Glutamatergic neuron (in vitro differentiated cells): ENCODE data around the gene SNX14. TPM values are rescaled to one million over a fixed set of nuclear protein-coding genes. Genes with fewer than 3 reads are reported as not detected.
A peak's percentile ranks its signal among the peaks of the same experiment; 100 is the strongest.
"Not testable (repeated sequence)": the region's sequence is repeated elsewhere in the genome, so short reads cannot be mapped to it uniquely, and the experiment has no call there.

Experiments
- DNase-seq: peaks from one replicate; pipeline ENCODE4 v3.0.0; 2022
- H3K27ac Mint-ChIP-seq: one replicate; pipeline ENCODE4 v1.8.0; 2020; ENCODE audit warnings: mild to moderate bottlenecking, mixed read lengths, inconsistent platforms; ENCODE audit not compliant: unreplicated experiment
- H3K27me3 Mint-ChIP-seq: one replicate; pipeline ENCODE4 v1.8.0; 2020; ENCODE audit warnings: mild to moderate bottlenecking, moderate library complexity, mixed read lengths, inconsistent platforms; ENCODE audit not compliant: unreplicated experiment
- H3K36me3 Mint-ChIP-seq: one replicate; pipeline ENCODE4 v1.8.0; 2020; ENCODE audit warnings: mild to moderate bottlenecking, mixed read lengths, inconsistent platforms; ENCODE audit not compliant: unreplicated experiment
- H3K4me1 Mint-ChIP-seq: one replicate; pipeline ENCODE4 v1.8.0; 2020; ENCODE audit warnings: mild to moderate bottlenecking, low read depth, mixed read lengths, inconsistent platforms; ENCODE audit not compliant: unreplicated experiment
- H3K4me3 Mint-ChIP-seq: one replicate; pipeline ENCODE4 v1.8.0; 2020; ENCODE audit warnings: mild to moderate bottlenecking, mixed read lengths, inconsistent platforms; ENCODE audit not compliant: unreplicated experiment
- H3K9me3 Mint-ChIP-seq: one replicate; pipeline ENCODE4 v1.8.0; 2020; ENCODE audit warnings: mild to moderate bottlenecking, moderate library complexity, mixed read lengths, inconsistent platforms; ENCODE audit not compliant: unreplicated experiment
- total RNA-seq: library from RNA; stranded (reverse); fragmentation: NEBNext Ultra II Directional; extraction: Animal tissue kit (Norgen Biotek cat#: 25700); gene quantifications from one replicate; pipeline ENCODE4 v1.2.1, GENCODE V29; 2021; ENCODE audit not compliant: unreplicated experiment
- TF ChIP-seq, protein P1 (sequence below): fragments of 200-600 bp; sonication (generic); IDR thresholded peaks from one replicate; pipeline ENCODE4 v1.5.0; 2021; ENCODE audit not compliant: partially characterized antibody, unreplicated experiment

SNX14 gene
- total RNA-seq, 1 donor from 2014 or later = 73.6 TPM

DNA sequence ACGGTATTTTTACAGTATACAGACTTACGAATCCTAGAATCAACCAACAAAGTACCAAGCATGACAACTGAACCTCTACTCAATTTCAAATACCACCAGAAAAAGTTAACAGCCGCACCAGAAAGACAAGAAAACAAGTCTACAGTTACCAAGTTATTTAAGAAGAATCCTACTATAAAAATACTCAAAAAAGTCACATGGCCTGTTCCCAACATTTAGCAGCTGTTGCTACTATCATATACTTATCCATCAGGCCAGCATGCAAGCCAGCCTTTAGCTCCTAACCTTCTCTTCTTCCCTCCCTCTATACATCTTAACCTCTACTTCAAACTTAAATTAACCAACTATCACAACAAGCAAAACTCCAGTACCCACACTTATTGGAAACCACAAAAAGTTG, 47.2 kb upstream of the SNX14 start:
- H3K27ac Mint-ChIP-seq = peak overlapping the region; percentile 1
- H3K4me3 Mint-ChIP-seq = peak overlapping the region; percentile 97
- H3K27me3 Mint-ChIP-seq = peaks cover 23% of the 10 kb centered on the region
- no peak for DNase-seq
- H3K36me3 Mint-ChIP-seq = no peaks in the 10 kb centered on the region
- peaks cover 29% of the 10 kb centered on the region for H3K4me1 Mint-ChIP-seq
- peaks cover 31% of the 10 kb centered on the region for H3K9me3 Mint-ChIP-seq
- TF ChIP-seq, protein P1, sequence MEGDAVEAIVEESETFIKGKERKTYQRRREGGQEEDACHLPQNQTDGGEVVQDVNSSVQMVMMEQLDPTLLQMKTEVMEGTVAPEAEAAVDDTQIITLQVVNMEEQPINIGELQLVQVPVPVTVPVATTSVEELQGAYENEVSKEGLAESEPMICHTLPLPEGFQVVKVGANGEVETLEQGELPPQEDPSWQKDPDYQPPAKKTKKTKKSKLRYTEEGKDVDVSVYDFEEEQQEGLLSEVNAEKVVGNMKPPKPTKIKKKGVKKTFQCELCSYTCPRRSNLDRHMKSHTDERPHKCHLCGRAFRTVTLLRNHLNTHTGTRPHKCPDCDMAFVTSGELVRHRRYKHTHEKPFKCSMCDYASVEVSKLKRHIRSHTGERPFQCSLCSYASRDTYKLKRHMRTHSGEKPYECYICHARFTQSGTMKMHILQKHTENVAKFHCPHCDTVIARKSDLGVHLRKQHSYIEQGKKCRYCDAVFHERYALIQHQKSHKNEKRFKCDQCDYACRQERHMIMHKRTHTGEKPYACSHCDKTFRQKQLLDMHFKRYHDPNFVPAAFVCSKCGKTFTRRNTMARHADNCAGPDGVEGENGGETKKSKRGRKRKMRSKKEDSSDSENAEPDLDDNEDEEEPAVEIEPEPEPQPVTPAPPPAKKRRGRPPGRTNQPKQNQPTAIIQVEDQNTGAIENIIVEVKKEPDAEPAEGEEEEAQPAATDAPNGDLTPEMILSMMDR = no peak

DNA sequence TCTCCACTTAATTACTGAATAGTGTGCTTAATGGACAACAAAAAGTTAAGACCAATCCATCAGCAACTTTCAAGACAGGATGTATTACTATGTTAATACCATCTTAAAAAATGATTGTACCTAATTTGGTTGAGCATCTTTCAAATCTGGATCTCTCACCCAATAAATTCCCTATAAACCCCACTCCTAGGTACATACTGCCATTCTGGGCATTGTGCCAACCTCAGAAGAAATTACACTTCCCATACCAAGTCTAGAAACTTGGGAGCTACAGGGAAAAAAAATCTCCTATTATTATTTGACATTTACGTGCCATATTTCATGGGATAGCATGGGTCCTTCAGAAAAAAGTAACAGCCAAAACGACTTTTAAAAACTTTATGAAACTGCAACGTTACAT, 43.9 kb upstream of the SNX14 start:
- no peak overlapping the region for H3K4me3 Mint-ChIP-seq
- peaks cover 24% of the 10 kb centered on the region for H3K4me1 Mint-ChIP-seq
- H3K36me3 Mint-ChIP-seq = no peaks in the 10 kb centered on the region
- no peak overlapping the region for H3K27ac Mint-ChIP-seq
- H3K27me3 Mint-ChIP-seq = peaks cover 9% of the 10 kb centered on the region
- peaks cover 12% of the 10 kb centered on the region for H3K9me3 Mint-ChIP-seq
- TF ChIP-seq, protein P1 = no peak
- no peak for DNase-seq

DNA sequence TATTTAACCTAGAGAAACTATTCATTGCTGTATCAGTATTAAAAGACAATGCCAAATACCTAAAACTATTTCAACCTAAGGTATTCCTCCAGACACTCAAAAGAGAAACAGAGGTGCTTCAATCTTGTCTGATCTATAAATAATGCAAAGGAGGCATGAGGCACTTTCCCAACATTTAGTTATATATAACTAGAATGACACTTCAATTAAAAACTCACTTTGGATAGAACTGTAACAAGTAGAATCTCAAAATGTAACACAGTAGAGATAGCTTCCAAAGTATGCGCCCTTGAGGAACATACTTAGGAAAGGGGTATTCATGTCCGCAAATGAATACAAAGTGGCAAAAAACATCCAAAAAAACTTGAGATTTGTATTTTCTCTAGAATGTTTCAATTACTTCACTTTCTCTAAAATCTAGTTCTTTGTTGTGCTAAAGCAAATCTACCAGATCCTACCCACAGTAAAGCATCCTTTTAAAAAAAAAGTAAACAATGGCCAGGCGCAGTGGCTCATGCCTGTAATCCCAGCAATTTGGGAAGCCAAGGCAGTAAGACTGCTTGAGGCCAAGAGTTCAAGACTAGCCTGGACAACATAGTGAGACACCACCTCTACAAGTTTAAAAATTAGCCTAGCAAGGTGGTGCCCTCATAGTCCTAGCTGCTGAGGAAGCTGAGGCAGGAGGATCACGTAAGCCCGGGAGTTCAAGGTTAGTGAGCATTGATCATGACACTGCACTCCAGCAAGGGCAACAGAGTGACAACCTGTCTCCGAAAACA, 38.7 kb upstream of the SNX14 start:
- TF ChIP-seq, protein P1 = no peak
- H3K27ac Mint-ChIP-seq = no peak overlapping the region
- H3K27me3 Mint-ChIP-seq = no peaks in the 10 kb centered on the region
- DNase-seq = no peak
- peaks cover 1% of the 10 kb centered on the region for H3K9me3 Mint-ChIP-seq
- H3K4me3 Mint-ChIP-seq = no peak overlapping the region
- H3K4me1 Mint-ChIP-seq = peaks cover 5% of the 10 kb centered on the region
- peaks cover 8% of the 10 kb centered on the region for H3K36me3 Mint-ChIP-seq

DNA sequence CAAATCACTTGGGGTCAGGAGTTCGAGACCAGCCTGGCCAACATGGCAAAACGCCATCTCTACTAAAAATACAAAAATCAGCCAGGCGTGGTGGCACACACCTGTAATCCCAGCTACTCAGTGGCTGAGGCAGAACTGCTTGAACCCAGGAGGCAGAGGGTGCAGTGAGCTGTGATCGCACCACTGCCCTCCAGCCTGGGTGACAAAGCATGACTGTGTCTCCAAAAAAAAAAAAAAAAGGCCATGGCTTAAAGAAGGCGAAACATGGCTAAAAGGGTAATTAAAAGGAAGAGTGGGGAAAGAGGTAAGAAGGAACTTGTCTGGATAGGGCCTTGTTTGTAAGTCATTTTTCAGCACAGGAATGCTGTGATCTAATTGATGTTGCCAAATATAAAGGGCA, 37.5 kb upstream of the SNX14 start:
- not testable (repeated sequence) for H3K4me3 Mint-ChIP-seq, H3K4me1 Mint-ChIP-seq, DNase-seq, H3K9me3 Mint-ChIP-seq, H3K27me3 Mint-ChIP-seq, H3K36me3 Mint-ChIP-seq
- peak overlapping the region; percentile 52 for H3K27ac Mint-ChIP-seq

DNA sequence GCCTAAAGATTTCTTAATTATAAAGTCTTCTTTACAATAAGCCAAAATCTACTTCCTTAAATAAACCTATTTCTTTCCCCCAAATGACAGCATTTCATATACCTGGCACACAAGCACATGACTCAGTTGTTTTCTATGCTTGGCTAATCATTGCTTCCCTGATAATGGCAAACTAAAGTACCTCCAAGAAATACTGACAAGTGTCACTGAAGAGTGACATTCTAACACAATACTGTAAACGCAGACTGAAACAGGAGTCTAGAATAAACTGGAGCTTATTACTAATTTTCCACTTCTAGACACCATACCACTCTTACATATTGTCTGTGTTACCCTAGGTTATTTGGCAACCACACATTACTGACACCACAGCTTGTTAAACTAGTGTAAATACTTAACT, 34.7 kb upstream of the SNX14 start:
- peaks cover 8% of the 10 kb centered on the region for H3K36me3 Mint-ChIP-seq
- peaks cover 1% of the 10 kb centered on the region for H3K4me1 Mint-ChIP-seq
- H3K4me3 Mint-ChIP-seq = no peak overlapping the region
- H3K9me3 Mint-ChIP-seq = peaks cover 3% of the 10 kb centered on the region
- TF ChIP-seq, protein P1 = no peak
- H3K27me3 Mint-ChIP-seq = no peaks in the 10 kb centered on the region
- peak overlapping the region; percentile 67 for H3K27ac Mint-ChIP-seq
- DNase-seq = no peak
